T-cell (primary cell): ENCODE results near the gene WFS1. TPM values are rescaled to one million over a fixed set of nuclear protein-coding genes. Genes with fewer than 3 reads are reported as not detected.

ENCODE experiments used
- ATAC-seq, 4 experiments: fragments of 200-7000 bp in 3 of 4; fragments of 150-1000 bp in 1 of 4; cut with Tn5 transposase; replicated peaks in 1 of 4; 1 replicate in 3 of 4; 2 replicates in 1 of 4; pipeline ENCODE4 v1.10.0; 2021; ENCODE audit warnings: moderate library complexity in 3 of 4, mild to moderate bottlenecking in 2 of 4, moderate number of reproducible peaks in 1 of 4
- CTCF ChIA-PET, 2 donors: fragments of 300-600 bp; sonication (Branson Sonifier 250); formaldehyde crosslinking; loops; one replicate each; lab custom pipeline; 2022; ENCODE audit warnings: antibody characterized with exemption in 2 of 2; lab: Charles Lee
- POLR2A ChIA-PET, 2 donors: fragments of 300-600 bp; sonication (Branson Sonifier 250); formaldehyde crosslinking; loops; one replicate each; lab custom pipeline; 2022; ENCODE audit warnings: antibody characterized with exemption in 2 of 2; lab: Charles Lee
- DNase-seq, 35 experiments: peaks; one replicate each; pipeline versions ENCODE4 v3.0.0 to v3.0.0-alpha.2; 2013 to 2023
- H3K27ac ChIP-seq: one replicate; pipeline ENCODE4 v1.5.1; 2013; ENCODE audit warnings: low read length
- H3K27me3 ChIP-seq, 2 experiments: replicated peaks in 1 of 2; 1 replicate in 1 of 2; 2 replicates in 1 of 2; pipeline versions ENCODE4 v1.6.1 to v1.7.0; 2013; ENCODE audit warnings: low read length in 1 of 2, mixed read lengths in 1 of 2; ENCODE audit not compliant: control insufficient read depth in 2 of 2, insufficient read depth in 2 of 2; ENCODE audit errors: extremely low read depth in 1 of 2
- H3K36me3 ChIP-seq, 2 donors: 1 replicate in 1 of 2; 2 replicates in 1 of 2; pipeline versions ENCODE4 v1.6.1 to v1.7.0; 2013; ENCODE audit warnings: low read length in 1 of 2; ENCODE audit not compliant: control insufficient read depth in 2 of 2, insufficient read depth in 1 of 2; ENCODE audit errors: extremely low read depth in 1 of 2
- H3K4me1 ChIP-seq, 2 experiments: 1 replicate in 1 of 2; 2 replicates in 1 of 2; pipeline versions ENCODE4 v1.6.1 to v1.7.0; 2013; ENCODE audit warnings: low read length in 2 of 2, mixed read lengths in 1 of 2; ENCODE audit not compliant: insufficient read depth in 2 of 2, control insufficient read depth in 1 of 2; ENCODE audit errors: extremely low read depth in 1 of 2
- H3K4me3 ChIP-seq, 2 donors: 1 replicate in 1 of 2; 2 replicates in 1 of 2; pipeline versions ENCODE4 v1.5.1 to v1.7.0; 2013; ENCODE audit warnings: mild to moderate bottlenecking in 2 of 2, low read length in 1 of 2, moderate library complexity in 1 of 2; ENCODE audit not compliant: control insufficient read depth in 1 of 2; ENCODE audit errors: extremely low read depth in 1 of 2
- H3K9me3 ChIP-seq: 2 replicates; pipeline ENCODE4 v1.7.0; 2013
- H3K27ac Mint-ChIP-seq, 2 donors: one replicate each; pipeline ENCODE4 v1.8.0; 2020 to 2021; ENCODE audit warnings: mild to moderate bottlenecking in 2 of 2, mixed read lengths in 2 of 2
- H3K27me3 Mint-ChIP-seq, 2 donors: one replicate each; pipeline ENCODE4 v1.8.0; 2021 to 2022; ENCODE audit warnings: mixed read lengths in 2 of 2
- H3K36me3 Mint-ChIP-seq: one replicate; pipeline ENCODE4 v1.8.0; 2021; ENCODE audit warnings: mixed read lengths
- H3K4me1 Mint-ChIP-seq, 3 donors: one replicate each; pipeline ENCODE4 v1.8.0; 2020 to 2022; ENCODE audit warnings: mixed read lengths in 3 of 3, mild to moderate bottlenecking in 1 of 3
- H3K4me3 Mint-ChIP-seq, 3 donors: one replicate each; pipeline ENCODE4 v1.8.0; 2020 to 2022; ENCODE audit warnings: mild to moderate bottlenecking in 3 of 3, mixed read lengths in 3 of 3, moderate library complexity in 3 of 3
- H3K9me3 Mint-ChIP-seq, 3 donors: one replicate each; pipeline ENCODE4 v1.8.0; 2020 to 2022; ENCODE audit warnings: mixed read lengths in 3 of 3
- WGBS: methylation state at CpG from one replicate; pipeline ENCODE4 v1.1.5; 2013; ENCODE audit warnings: missing lambda C conversion rate; ENCODE audit not compliant: insufficient coverage; 5-methylcytosine and 5-hydroxymethylcytosine counted together
- total RNA-seq, 35 experiments: library from RNA in 6 of 35; stranded (reverse) in 6 of 35; fragments of 120-200 nt in 1 of 35; gene quantifications; one replicate each; pipeline versions ENCODE4 v1.2.1 to v1.2.4 and lab custom pipeline; 2013 to 2026

WFS1 gene
- total RNA-seq, 5 donors from 2014 or later (not counting 1 experiment from before 2014, with no cell fraction given): 3.2 to 6.2 (median 5.1) TPM

DNA sequence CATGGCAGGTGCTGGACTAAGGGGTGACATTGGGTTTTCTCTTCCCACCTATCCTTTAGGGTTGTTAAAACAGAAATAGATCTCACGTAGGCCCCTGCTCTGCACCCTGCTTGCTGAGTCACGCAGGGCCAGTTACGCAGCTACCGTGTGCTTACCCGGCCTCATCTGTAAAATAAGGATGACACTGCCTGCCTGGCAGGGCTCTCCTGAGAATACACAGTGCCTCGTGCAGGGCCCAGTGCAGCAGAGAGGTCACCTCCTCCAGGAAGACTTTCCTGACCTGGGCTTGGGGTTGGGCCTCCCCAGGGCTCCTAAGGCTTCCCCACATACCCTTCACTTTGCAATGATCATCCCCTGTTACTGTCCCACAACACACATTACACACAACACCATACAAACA lies 35.7 kb upstream of the WFS1 start:
- DNase-seq (peak in 1 of 35 experiments; percentile 3), ATAC-seq (no peak)
- no peak overlapping the region for H3K4me3 Mint-ChIP-seq
- Histone ChIP-seq H3K4me1 (peaks cover 0 to 3% of the 10 kb centered on the region in 2 experiments), H3K27ac (no peak overlapping the region), H3K9me3 (no peaks in the 10 kb centered on the region), H3K4me3 (no peak overlapping the region), H3K27me3 (peaks cover 0 to 10% of the 10 kb centered on the region in 2 experiments), H3K36me3 (no peaks in the 10 kb centered on the region)
- peaks cover 4 to 5% of the 10 kb centered on the region in 2 donors for H3K27me3 Mint-ChIP-seq
- CTCF ChIA-PET: no interaction called here
- H3K27ac Mint-ChIP-seq: no peak overlapping the region
- POLR2A ChIA-PET: no interaction called here
- H3K36me3 Mint-ChIP-seq: no peaks in the 10 kb centered on the region
- WGBS: 92% methylated on average over 5 of the region's 6 CpGs
- H3K4me1 Mint-ChIP-seq: no peaks in the 10 kb centered on the region
- no peaks in the 10 kb centered on the region for H3K9me3 Mint-ChIP-seq

DNA sequence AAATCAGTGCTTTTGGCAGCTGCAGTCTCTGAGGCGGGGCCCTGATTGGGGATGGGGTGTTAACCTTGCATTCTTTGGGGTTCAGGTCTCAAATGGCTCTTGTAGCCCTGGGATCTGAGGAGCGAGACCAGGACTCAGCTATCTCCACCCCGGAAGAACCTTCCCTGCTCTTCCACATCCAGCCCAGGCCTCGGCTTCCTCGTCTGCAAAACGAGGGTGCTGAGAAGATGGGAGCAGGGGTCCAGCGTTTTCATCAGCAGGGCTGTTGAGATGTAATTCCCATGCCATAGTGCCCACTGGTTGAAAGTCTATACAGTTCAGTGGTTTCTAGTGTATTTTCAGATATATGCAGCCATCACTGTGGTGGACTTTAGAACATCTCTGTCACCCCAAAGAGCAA lies 34.6 kb upstream of the WFS1 start:
- no peak for DNase-seq
- Histone ChIP-seq H3K4me3 (no peak overlapping the region), H3K4me1 (peaks cover 0 to 3% of the 10 kb centered on the region in 2 experiments), H3K27ac (no peak overlapping the region), H3K27me3 (peaks cover 0 to 5% of the 10 kb centered on the region in 2 experiments), H3K36me3 (no peaks in the 10 kb centered on the region), H3K9me3 (no peaks in the 10 kb centered on the region)
- WGBS: 60% methylated on average over 1 of the region's 7 CpGs
- peaks cover 0 to 5% of the 10 kb centered on the region in 2 donors for H3K27me3 Mint-ChIP-seq
- H3K36me3 Mint-ChIP-seq: no peaks in the 10 kb centered on the region
- no peak for ATAC-seq
- ChIA-PET CTCF (no interaction called here), POLR2A (no interaction called here)
- H3K9me3 Mint-ChIP-seq: no peaks in the 10 kb centered on the region
- H3K4me3 Mint-ChIP-seq: no peak overlapping the region
- no peak overlapping the region for H3K27ac Mint-ChIP-seq
- H3K4me1 Mint-ChIP-seq: no peaks in the 10 kb centered on the region

DNA sequence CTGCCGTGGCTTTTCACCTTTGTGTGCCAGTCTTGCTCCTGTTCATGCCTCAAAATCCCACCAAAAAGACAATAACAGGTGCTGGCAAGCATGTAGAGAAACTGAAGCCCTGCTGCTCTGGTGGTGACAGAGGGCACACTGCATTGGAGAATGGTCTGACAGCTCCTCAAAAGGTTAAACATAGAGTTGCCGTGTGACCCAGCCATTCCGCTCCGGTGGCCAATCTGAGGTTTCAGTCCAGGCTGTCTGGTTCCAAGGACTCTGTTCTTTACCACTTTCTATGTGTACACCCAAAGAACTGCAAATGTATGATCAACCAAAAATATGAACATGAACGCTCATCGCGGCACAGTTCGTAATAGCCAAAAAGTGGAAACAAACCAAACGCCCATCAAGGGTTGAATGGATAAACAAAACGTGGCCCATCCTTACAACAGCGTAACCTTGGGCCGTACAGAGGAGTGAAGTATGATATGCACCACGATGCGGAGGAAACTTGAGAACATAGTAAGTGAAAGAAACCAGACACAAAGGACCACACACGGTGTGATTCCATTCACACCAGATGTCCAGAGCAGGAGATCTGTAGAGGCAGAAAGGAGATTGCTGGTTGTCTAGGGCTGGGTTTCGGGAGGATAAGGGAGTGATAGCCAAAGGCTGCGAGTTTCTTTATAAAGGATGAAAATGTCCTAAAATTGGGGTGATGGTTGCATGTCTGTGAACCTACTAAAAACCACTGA lies 33.6 kb upstream of the WFS1 start:
- no peaks in the 10 kb centered on the region for H3K9me3 Mint-ChIP-seq
- H3K4me1 Mint-ChIP-seq: no peaks in the 10 kb centered on the region
- no peaks in the 10 kb centered on the region for H3K36me3 Mint-ChIP-seq
- peak in 2 of 35 experiments; percentile 5 to 10 for DNase-seq
- WGBS: 89% methylated on average over 4 of the region's 17 CpGs
- ChIA-PET POLR2A (no interaction called here), CTCF (no interaction called here)
- H3K27me3 ChIP-seq: peaks cover 0 to 12% of the 10 kb centered on the region in 2 experiments
- H3K27me3 Mint-ChIP-seq: peaks cover 3 to 6% of the 10 kb centered on the region in 2 donors
- H3K27ac Mint-ChIP-seq: no peak overlapping the region
- H3K4me1 ChIP-seq: peaks cover 0 to 2% of the 10 kb centered on the region in 2 experiments
- no peak for ATAC-seq
- H3K4me3 Mint-ChIP-seq: no peak overlapping the region
- H3K4me3 ChIP-seq: no peak overlapping the region
- H3K27ac ChIP-seq: no peak overlapping the region
- no peaks in the 10 kb centered on the region for H3K9me3 ChIP-seq
- no peaks in the 10 kb centered on the region for H3K36me3 ChIP-seq

DNA sequence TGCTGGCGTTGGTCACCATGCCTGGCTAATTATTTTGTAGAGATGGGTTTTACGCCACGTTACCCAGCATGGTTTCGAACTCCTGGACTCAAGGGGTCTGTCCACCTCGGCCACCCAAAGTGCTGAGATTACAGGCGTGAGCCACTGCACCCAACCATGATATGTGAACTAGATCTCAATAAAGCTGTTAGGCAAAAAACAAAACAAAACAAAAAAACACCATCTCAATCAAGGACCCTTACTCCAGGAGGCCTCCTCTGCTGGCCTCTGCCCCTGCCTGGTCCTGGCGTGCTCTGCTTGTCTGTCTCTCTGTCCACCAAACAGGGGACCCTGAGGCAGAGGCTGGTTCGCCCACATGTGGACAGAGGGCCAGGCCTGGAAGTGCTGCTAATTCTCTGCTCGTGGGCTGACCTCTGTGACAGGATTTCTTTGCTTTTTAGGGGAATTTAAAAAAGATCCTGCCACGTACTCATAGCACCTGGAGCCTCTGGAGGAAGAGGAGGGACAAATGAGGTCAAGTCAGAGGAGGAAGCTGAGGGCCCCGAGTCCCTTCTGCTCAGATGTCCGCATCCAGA lies 32.7 kb upstream of the WFS1 start:
- H3K36me3 ChIP-seq: no peaks in the 10 kb centered on the region
- POLR2A ChIA-PET: no interaction called here
- Mint-ChIP-seq H3K4me1 (no peaks in the 10 kb centered on the region), H3K4me3 (no peak overlapping the region), H3K36me3 (no peaks in the 10 kb centered on the region), H3K27me3 (peaks cover 8 to 10% of the 10 kb centered on the region in 2 donors), H3K27ac (no peak overlapping the region), H3K9me3 (no peaks in the 10 kb centered on the region)
- DNase-seq (no peak), ATAC-seq (no peak)
- peaks cover 0 to 13% of the 10 kb centered on the region in 2 experiments for H3K27me3 ChIP-seq
- no peak overlapping the region for H3K27ac ChIP-seq
- CTCF ChIA-PET: interaction anchor here in 1 of 2 donors (1.0 kb wide), 1 partner anchor 14 kb away, joined by 3 read pairs; no protein-coding TSS in a partner anchor
- no peak overlapping the region for H3K4me3 ChIP-seq
- no peaks in the 10 kb centered on the region for H3K9me3 ChIP-seq
- 67% methylated on average over 8 of the region's 12 CpGs for WGBS
- no peaks in the 10 kb centered on the region for H3K4me1 ChIP-seq

DNA sequence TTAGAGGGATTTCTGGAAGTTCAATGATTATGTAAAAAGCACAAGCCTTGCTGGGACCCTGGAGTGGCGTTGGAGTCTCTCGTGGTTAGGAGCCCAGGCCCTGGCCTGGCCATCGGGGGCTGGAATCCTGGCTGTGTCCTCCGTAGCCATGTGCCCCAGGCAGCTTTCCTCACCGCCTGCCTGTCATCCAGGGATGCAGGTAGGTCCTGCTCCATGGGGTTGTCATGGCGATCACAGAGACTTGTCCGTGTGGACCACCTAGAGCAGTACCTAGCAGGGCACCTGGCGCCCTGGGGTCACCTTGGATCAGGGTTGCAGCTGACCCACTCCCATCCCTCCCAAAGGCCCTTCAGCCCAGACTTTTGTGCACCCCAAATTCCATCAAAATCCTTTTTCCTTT lies 30.2 kb upstream of the WFS1 start:
- Mint-ChIP-seq H3K4me1 (no peaks in the 10 kb centered on the region), H3K4me3 (no peak overlapping the region), H3K36me3 (no peaks in the 10 kb centered on the region), H3K27me3 (peaks cover 26 to 32% of the 10 kb centered on the region in 2 donors), H3K9me3 (peaks cover 0 to 8% (median 8%) of the 10 kb centered on the region in 3 donors), H3K27ac (no peak overlapping the region)
- DNase-seq (no peak), ATAC-seq (no peak)
- ChIA-PET CTCF (no interaction called here), POLR2A (no interaction called here)
- 78% methylated on average over 7 of the region's 8 CpGs for WGBS
- H3K4me3 ChIP-seq: no peak overlapping the region
- no peaks in the 10 kb centered on the region for H3K36me3 ChIP-seq
- peaks cover 0 to 38% of the 10 kb centered on the region in 2 experiments for H3K27me3 ChIP-seq
- H3K9me3 ChIP-seq: no peaks in the 10 kb centered on the region
- no peaks in the 10 kb centered on the region for H3K4me1 ChIP-seq
- H3K27ac ChIP-seq: no peak overlapping the region

DNA sequence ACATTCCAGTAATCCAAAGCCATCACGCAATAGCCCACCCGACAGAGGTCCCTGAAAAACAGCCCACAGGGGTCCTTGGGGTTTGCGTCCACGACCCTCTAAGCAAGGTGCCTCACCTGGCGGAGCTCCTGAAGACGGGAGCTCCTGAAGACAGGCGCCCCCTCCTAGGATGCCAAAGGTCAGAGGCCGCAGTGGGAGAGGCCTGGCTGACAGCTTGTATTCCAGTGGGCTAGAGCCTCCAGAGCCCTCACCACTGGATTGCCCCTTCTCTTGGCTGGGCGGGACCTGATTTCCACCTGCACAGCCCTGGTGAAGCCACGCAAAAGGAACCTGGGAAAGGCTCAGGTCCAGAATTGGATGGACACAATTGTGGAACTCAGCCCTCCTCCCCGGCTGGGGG lies 29.7 kb upstream of the WFS1 start:
- Histone ChIP-seq H3K4me1 (peaks cover 0 to under 1% of the 10 kb centered on the region in 2 experiments), H3K36me3 (no peaks in the 10 kb centered on the region), H3K9me3 (no peaks in the 10 kb centered on the region), H3K4me3 (no peak overlapping the region), H3K27ac (no peak overlapping the region), H3K27me3 (peaks cover 0 to 39% of the 10 kb centered on the region in 2 experiments)
- CTCF ChIA-PET: no interaction called here
- peaks cover 30 to 37% of the 10 kb centered on the region in 2 donors for H3K27me3 Mint-ChIP-seq
- H3K27ac Mint-ChIP-seq: no peak overlapping the region
- POLR2A ChIA-PET: no interaction called here
- H3K9me3 Mint-ChIP-seq: peaks cover 0 to 13% (median 11%) of the 10 kb centered on the region in 3 donors
- ATAC-seq (no peak), DNase-seq (no peak)
- WGBS: 79% methylated on average over 11 of the region's 11 CpGs
- H3K4me3 Mint-ChIP-seq: no peak overlapping the region
- H3K4me1 Mint-ChIP-seq: peaks cover 0 to 3% (median 2%) of the 10 kb centered on the region in 3 donors
- H3K36me3 Mint-ChIP-seq: no peaks in the 10 kb centered on the region
